HG03354 (cell line): ENCODE data around the gene BRMS1.
"Not testable (repeated sequence)": the region's sequence is repeated elsewhere in the genome, so short reads cannot be mapped to it uniquely, and the experiment has no call there.

ENCODE experiments used
- ATAC-seq: cut with Tn5 transposase; IDR thresholded peaks from one replicate; pipeline ENCODE4 v1.9.1; 2021; ENCODE audit warnings: mild to moderate bottlenecking; ENCODE audit not compliant: unreplicated experiment, poor library complexity, severe bottlenecking

Gene BRMS1

DNA sequence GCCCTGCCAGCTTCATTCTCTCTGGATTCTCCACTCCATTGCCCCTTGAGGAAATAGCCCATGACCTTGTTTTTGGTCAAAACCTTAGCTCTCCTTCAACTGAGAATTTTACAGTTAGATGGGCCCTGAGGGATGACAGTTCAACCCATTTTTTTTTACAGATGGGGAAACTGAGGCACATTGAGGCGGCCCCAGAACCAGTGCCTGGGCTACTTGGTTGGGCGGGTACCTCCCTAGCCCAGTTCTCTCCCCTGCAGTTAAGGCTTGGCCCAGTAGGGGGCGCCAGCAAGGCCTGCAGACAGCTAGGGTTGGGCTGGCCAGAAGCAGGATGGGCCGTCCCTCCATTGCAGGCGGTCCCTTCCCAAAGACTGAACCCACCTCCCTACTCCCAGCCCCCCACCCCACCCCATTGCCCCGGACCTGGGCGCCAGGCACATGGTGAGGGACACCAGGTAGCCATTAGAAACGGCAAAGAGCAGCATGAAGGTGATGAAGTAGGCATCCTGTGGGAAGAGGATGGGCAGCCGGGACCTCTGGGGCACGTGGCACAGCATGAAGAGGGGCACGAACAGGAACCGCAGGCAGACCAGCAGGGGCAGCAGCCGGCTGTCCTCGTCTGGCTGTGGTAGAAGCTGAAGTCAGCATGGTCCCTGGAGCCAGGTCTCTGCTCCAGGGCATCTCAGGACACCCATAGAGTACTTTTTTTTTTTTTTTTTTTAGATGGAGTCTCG is 19.1 kb upstream of the BRMS1 start:
- ATAC-seq: no peak

DNA sequence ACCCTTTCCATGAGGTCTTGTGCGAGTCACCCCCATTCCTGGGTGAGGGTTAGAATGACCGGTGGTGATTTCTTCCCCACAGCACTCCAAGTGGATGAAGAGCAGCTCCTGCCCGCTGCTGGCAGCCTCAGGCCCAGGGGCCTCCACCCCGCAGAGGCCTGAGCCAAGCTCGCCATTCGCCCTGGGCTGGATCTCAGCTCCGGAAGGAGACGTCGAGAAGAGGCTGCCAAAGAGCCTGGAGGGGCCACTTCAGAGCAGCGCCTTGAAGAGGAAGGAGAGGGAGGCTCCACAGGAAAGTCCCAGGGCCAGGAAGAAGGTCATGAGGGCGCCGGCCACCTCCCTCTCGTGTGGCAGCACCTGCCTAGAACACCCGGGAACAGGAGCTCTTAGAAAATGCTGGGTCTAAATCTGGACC is 18.3 kb upstream of the BRMS1 start:
- no peak for ATAC-seq

DNA sequence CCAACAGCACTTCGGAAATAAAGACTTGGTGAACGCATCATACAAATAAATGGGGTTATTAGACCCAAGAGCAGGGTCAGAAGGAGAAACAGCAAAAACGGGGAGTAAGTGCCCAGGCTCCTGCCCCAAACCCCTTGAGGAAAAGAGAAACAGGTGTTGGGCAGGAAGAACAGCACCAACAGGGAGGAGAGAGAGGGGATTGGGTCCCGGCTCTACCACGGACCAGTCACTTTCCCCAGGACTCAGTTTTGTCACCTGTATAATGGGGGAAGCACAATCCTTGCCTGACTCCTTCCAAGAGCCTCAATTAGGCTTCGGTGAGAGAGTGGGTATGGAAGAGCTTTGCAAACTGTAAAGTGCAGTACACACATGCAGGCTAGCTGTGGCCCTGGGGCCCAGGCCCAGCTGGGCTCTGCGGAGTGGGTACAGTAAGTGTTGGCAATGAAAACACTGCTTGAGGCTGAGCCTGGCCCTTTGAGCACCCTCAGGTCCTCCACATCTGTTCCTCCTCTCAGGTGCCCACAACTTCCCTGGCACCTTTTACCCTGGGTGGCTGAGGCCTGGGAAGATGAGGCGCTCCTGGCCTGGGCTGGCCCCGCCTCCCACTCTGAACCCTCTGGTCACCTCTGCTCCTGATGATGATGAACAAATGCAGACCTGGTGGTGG is 17.7 kb upstream of the BRMS1 start:
- no peak for ATAC-seq

DNA sequence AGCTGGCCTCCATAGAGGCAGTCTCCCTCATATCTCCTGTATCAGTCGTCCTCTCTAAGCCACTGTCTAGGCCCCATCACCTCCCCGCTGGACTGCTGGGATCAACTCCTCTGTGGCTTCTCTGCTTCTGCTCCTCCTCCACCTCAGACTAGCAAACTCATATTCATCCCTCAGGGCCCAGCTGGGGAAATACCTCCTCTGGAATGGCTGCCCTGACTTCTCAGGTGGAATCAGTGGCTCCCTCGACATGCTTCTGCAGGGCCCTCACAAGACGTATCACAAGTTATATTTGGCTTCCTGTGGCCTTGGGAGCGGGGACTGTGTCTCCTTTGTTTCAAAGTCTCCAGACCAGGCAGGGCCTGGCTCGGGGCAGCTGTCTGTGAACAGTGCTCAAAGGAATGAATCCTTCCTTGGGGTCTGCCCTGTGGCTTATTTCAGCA is 16.6 kb upstream of the BRMS1 start:
- ATAC-seq: no peak

DNA sequence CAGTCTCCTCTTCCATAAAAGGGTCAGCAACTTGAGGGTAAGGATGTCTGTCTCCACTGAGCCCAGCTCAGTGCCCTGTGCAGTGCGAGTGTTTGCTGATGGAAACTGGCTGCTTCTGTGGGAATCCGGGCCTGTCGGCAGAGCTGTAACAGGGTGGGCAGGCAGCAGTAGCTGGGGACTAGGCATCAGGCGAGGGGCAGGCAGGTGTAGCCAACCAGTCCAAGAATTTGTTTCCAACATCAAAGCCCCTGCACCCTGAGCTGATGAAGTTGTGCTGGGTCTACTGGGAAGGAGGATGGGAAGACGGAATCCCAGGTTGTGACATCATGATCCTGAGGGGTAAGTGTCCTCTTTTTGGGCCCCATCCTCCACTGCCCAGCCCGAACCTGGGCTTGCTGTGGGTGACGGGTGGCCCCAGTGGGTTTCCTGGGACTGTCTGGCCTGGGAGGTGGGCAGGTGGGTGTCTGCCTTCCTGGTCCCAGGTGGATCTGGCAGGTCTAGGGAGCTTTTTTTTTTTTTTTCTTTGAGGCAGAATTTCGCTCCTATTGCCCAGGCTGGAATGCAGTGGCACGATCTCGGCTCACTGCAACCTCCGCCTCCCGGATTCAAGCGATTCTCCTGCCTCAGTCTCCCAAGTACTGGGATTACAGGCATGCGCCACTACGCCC is 15.6 kb upstream of the BRMS1 start:
- ATAC-seq: no peak

DNA sequence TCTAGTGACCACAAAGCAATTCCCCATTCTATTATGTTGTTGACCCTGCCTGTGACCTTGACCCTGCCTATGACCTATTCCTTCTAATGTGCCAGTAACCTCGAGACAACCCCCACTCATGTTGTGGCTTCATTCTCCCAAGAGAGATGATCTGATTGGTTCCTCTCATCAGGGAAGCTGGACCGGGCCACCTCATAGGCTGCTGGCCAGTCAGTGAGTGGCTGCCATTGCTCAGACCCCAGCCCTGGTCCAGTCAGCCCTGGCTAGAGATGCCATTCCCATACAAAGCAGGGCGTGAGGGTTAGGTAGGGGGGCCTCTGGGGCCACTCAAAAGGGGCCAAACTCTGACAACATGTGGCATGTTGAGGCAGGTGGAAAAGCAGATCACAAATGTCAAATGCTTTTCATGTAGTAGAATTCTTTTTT is 14.8 kb upstream of the BRMS1 start:
- ATAC-seq: no peak

DNA sequence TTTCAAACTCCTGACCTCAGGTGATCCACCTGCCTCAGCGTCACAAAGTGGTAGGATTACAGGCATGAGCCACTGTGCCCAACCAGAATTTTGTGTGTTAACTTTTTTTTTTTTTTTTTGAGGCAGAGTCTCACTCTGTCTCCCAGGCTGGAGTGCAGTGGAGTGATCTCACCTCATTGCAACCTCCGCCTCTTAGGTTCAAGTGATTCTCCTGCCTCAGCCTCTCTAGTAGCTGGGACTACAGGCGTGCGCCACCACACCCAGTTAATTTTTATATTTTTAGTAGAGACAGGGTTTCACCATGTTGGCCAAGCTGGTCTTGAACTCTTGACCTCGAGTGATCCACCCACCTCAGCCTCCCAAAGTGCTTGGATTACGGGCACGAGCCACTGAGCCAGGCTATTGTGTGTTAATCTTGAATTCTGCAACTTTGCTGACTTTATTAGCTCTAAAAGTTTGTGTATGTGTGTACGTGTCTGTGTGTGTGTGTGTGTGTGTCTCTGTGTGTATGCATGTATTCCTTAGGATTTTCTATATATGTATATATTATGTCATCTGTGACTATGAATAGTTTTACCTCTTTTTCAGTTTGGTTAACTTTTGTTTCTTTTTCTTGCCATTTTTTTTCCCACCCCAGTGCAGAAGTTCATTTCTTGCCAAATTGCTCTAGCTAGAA is 5.8 kb upstream of the BRMS1 start:
- not testable (repeated sequence) for ATAC-seq

DNA sequence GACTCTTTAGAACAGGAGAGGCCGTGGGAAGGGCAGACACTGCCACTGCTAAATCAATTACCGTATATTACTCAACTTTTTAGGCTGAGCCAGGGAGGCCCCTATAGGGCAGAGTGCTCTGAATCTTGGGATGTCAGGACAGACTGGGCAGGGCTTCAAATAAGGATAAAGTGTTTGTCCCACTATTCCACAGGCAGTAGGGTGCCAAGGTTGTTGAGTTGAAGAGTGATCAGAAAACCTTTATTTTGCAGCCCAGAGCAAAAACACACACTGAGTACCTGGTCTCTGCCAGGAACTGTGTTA is 4.1 kb upstream of the BRMS1 start:
- no peak for ATAC-seq

DNA sequence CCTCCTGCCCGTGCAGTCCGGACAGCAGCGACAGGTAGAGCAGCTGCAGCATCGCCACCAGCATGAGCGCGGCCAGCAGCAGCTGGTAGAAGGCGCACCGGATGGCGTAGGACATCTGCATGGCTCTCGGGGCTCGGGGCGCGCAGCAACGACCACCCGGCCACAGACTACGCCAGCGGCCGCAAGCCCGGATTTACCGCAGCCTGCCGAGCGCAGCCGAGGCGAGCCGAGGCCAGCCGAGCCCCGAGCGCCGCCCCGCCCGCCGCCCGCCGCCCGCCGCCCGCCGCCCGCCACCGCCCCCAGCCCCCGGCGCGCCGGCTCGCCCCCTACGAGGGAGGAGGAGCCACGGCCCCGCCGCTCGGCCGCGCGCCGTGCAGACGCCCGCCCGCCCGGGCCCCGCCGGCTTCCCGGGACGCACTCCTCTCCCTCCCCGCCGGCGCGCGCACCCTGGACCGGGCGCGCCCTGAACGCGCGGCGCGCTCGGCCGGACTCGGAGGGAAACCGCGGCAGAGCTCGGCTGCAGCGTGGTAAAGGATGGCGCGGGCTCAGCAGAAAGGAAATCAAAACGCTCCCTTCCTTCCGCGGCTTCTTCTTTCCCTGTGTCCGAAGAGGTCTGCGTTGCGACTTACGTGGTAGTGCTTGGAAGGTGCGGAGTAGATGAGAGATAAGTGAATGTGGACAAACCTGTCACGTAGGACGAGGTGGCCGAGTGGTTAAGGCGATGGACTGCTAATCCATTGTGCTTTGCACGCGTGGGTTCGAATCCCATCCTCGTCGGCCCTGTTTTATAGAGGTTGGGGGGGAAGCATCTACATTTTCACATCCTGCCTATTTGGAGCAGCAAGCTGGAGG is 2.7 kb upstream of the BRMS1 start, which contains the start of gene B4GAT1:
B4GAT1 (minus strand) TSS at position 205 of the 852 bp plus-strand sequence; CDS start at position 121, 84 bp downstream.
- ATAC-seq: no peak

DNA sequence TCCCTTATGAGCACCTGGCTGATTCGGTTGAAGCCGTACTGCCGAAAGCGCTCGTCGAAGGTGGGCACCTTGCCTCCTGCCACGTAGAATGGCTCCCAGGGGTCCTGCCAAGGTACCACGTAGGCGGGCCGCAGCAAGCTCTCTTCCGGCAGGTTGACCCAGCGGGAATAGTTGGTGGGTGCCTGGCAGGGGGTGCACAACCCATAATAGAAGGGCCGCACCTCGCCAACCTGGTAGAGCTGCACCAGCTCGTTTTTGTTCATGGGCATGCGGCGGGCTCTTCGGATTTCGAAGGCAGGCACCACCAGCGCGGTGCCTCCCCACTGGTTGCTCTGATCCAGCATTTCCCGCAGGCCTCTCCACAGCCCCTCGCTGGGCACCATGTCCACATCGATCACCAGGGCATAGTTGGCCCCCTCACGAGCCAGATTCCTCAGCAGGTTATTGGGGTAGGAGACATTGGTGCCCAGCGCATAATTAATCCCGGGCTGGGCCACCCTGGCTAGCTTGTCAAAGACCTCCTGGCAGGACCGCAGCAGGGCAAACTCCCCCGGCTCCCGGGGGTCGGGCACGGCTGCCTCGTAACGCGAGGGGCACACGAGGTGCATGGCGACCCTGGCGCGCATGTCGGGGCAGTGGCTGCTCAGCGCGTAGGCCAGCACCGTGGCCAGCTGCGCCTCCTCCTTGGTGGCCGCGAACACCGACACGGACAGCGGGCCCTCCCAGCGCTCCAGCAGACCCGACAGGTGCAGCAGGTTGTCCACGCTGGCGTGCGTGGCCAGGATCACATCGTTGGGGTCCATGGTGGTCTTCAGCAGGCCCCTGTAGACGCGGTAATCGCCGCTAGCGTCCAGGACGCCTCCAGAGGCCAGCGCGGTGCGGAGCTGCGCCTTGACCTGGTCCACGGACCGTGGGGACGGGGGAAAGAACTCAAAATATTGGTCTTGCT is 1.8 kb upstream of the BRMS1 start:
- no peak for ATAC-seq

DNA sequence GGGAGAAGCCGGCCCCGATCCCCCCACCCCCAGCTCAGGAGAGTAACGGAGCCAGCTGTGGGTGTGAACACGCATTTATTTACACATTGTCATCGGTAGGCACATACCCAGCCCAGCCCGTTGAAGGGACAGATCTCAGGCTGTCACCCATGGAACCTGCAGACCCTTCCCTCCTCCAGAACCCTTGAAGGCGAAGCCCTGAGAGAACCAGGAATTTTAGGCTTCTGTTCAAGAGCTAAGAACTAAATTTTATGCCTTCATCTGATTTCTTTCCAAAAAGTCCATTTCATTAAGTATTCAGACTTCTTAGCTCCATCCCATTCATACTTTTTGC is 379 bp upstream of the BRMS1 start:
- ATAC-seq: peak; percentile 17

DNA sequence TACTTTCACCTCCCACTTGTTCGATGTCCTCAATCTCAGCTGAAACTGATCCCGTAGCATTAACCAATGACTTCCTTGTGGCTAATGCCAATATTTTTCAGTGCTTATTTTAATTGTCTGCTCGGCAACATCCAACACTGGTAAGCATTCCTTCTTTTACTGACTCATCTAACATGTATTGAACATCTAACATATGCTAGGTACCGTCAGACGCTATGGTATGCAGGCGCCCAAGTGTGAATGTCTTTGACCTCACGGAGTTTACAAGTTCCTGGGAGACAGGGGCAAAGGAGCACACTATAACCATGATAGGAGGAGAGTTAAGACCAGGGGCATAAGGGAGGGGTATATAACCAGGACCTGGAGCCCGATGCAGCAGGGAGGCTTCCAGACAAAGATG is 1.7 kb downstream of the BRMS1 start:
- no peak for ATAC-seq

DNA sequence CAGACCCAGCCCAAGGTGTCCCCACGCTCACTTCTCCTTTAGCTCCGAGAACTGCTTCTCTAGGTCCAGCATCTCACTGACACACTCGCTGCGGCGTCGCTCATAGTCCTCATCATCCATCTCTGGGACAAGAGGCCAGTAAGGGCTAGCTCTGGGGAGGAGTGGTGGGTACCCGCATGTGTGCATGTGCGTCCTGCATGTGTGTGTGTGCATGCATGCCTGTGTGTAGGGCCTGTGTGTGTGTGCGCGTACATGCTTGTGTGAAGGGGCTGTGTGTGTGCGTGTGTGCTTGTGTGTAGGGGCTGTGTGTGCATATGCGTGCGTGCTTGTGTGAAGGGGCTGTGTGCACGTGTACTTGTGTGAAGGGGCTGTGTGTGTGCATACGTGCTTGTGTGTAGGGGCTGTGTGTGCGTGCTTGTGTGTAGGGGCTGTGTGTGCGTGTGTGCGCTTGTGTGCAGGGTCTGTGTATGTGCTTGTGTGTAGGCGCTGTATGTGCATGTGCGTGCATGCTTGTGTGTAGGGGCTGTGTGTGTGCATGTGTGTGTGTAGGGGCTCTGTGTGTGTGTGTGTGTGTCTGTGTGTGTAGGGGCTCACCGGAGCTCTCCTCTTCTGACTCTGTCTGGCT is 3.3 kb downstream of the BRMS1 start:
- ATAC-seq: no peak

DNA sequence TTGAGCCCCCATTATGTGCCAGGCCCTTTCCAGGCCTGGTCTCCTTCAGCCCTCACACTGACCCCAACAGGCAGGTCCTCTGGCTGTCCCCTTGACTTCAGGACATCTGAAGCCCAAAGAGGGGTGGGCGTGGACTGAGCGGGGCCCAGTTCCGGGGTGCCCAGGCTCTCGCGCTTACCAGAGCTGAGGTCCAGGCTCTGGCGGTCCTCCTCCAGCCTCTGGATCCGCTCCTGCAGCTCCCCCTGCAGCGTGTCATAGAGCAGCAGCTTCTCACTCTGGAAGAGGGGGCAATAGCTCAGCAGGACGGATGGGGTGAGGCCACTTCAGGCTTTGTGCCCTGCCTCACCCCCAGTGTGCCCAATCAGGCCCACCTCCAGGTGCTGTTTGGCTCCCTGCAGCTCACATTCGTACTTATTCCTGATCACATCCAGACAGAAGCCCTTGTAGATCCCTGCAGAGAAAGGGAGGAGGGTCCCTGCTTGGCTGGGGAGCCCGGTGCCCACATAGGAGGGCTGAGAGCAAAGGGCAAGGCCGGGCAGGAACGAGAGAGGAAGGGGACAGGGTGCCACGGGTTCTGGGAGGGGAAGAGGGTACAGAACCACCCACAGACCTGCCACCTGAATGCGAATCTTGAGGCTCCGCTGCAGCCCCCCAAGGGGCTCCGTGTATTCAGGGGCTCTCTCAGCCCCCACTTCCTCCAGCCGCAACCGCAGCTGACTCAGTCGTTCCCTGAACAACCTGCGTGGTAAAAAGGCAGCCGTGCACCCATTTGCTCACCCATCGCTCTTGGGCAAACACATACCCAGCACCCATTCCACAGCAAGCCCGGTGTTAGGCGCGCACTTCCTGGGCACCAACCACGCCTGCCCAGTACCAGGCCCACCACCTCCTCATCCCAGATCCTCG is 4.1 kb downstream of the BRMS1 start:
- ATAC-seq: no peak

DNA sequence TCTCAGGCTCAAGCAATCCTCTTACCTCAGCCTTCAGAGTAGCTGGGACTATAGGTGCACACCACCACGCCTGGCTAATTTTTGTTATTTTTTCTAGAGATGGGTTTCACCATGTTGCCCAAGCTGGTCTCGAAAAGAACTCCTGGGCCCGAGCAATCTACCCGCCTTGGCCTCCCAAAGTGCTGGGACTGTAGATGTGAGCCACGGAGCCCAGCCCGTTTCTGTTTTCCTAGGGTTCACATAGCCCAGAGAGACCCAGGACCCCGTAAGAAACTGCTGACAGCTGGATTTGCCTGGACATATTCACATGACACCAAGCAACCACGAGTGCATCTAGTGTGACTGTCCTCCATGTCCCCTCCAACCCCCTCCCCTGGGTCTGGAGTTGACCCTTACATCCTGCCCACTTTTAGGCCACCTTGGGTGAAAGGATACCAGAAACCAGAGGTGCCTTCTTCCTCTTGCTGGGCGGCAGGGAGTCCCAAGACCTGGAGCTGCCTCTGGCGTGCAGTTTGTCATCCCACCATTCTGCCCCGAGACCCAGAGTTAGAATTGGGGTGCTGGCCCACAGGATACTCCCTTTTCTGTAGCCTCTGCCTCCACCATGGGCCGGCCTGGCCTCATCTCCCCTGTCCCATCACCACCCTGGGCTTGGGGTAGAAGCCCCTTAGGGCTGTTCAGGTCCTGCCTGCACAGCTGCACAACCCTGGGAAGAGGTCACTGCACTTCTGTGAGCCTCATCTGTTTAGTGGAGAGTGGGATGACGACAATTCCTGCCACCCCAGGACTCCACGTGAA is 5.0 kb downstream of the BRMS1 start:
- no peak for ATAC-seq

DNA sequence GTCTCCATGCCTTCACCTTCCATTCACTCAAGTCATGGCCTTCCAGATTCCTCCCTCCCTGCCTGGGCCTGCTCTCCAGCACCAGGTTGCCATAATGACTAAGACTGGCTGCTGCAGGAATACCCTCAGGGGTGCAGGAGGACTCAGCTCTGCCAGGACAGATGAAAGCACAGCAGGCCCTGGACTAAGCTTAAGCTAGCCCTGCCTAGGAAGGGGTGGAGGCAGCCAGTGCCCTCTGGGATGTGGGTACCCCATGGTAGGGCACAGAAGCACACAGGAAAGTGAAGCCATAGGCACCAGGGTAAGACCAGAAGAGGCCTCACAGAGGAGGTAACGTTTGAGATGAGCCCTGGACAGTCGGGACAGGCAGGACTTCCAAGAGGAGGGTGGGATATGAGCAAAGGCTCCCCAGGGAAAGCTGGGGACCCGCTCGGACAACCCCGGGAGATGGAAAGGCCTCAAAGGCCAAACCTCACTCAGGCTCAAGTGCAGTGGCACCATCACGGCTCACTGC is 5.7 kb downstream of the BRMS1 start:
- no peak for ATAC-seq
